Measurements from ENCODE around the gene ACLY. TPM values are rescaled to one million over a fixed set of nuclear protein-coding genes. Genes with fewer than 3 reads are reported as not detected.
"Not testable (repeated sequence)": the region's sequence is repeated elsewhere in the genome, so short reads cannot be mapped to it uniquely, and the experiment has no call there.

The ACLY gene
- total RNA-seq, 6 experiments from 2014 or later, result 254 to 315 (median 279) TPM

GRCh38 chr17:41891135-41892020 is 27.4 kb downstream of the ACLY start:
- Mint-ChIP-seq H3K4me1 (ENCODE audit: low read depth) (peaks cover 36% of the 10 kb centered on the region), H3K4me3 (no peak overlapping the region), H3K27ac (peak overlapping the region; percentile 52; the same call in 1 of the 2 replicates), H3K36me3 (ENCODE audit: low read depth) (peaks cover 29% of the 10 kb centered on the region), H3K27me3 (ENCODE audit: insufficient read depth) (peaks cover 11% of the 10 kb centered on the region), H3K9me3 (no peaks in the 10 kb centered on the region)
- TF ChIP-seq CTCF (IDR thresholded peaks at IDR 0.05), result no peak
- DNase-seq, result no peak

GRCh38 chr17:41888332-41888965 is 30.3 kb downstream of the ACLY start:
- Mint-ChIP-seq H3K36me3 (ENCODE audit: low read depth) (peaks cover 25% of the 10 kb centered on the region), H3K4me1 (ENCODE audit: low read depth) (peaks cover 11% of the 10 kb centered on the region), H3K4me3 (no peak overlapping the region), H3K27ac (no peak overlapping the region), H3K27me3 (ENCODE audit: insufficient read depth) (peaks cover 1% of the 10 kb centered on the region; the same call in 1 of the 2 replicates), H3K9me3 (no peaks in the 10 kb centered on the region)
- no peak for DNase-seq
- TF ChIP-seq CTCF (IDR thresholded peaks at IDR 0.05), result no peak

GRCh38 chr17:41885733-41886132 is 33.0 kb downstream of the ACLY start:
- H3K4me1 Mint-ChIP-seq (ENCODE audit: low read depth), result no peaks in the 10 kb centered on the region
- no peak overlapping the region; the same call in 1 of the 2 replicates for H3K27ac Mint-ChIP-seq
- H3K36me3 Mint-ChIP-seq (ENCODE audit: low read depth), result peaks cover 32% of the 10 kb centered on the region
- H3K9me3 Mint-ChIP-seq, result no peaks in the 10 kb centered on the region
- H3K4me3 Mint-ChIP-seq, result no peak overlapping the region
- peak; percentile 26; the same call in 1 of the 2 replicates for TF ChIP-seq CTCF (IDR thresholded peaks at IDR 0.05)
- no peak for DNase-seq
- peaks cover 4% of the 10 kb centered on the region; the same call in 1 of the 2 replicates for H3K27me3 Mint-ChIP-seq (ENCODE audit: insufficient read depth)

GRCh38 chr17:41882756-41883155 is 36.0 kb downstream of the ACLY start:
- Mint-ChIP-seq H3K4me3 (no peak overlapping the region), H3K27me3 (ENCODE audit: insufficient read depth) (peaks cover 4% of the 10 kb centered on the region; the same call in 1 of the 2 replicates), H3K27ac (no peak overlapping the region; the same call in none of the 2 replicates), H3K9me3 (no peaks in the 10 kb centered on the region), H3K36me3 (ENCODE audit: low read depth) (peaks cover 38% of the 10 kb centered on the region), H3K4me1 (ENCODE audit: low read depth) (no peaks in the 10 kb centered on the region)
- TF ChIP-seq CTCF (IDR thresholded peaks at IDR 0.05), result no peak
- no peak for DNase-seq

GRCh38 chr17:41880130-41880529 is 38.6 kb downstream of the ACLY start:
- H3K9me3 Mint-ChIP-seq, result no peaks in the 10 kb centered on the region
- peaks cover 35% of the 10 kb centered on the region for H3K36me3 Mint-ChIP-seq (ENCODE audit: low read depth)
- DNase-seq, result no peak
- H3K27me3 Mint-ChIP-seq (ENCODE audit: insufficient read depth), result peaks cover 2% of the 10 kb centered on the region; the same call in 1 of the 2 replicates
- no peak overlapping the region for H3K4me3 Mint-ChIP-seq
- TF ChIP-seq CTCF (IDR thresholded peaks at IDR 0.05), result no peak
- no peaks in the 10 kb centered on the region for H3K4me1 Mint-ChIP-seq (ENCODE audit: low read depth)
- H3K27ac Mint-ChIP-seq, result no peak overlapping the region

- not testable (repeated sequence) for H3K27me3 Mint-ChIP-seq (ENCODE audit: insufficient read depth); DNase-seq; H3K4me1 Mint-ChIP-seq (ENCODE audit: low read depth); H3K9me3 Mint-ChIP-seq; H3K4me3 Mint-ChIP-seq
- Mint-ChIP-seq H3K36me3 (ENCODE audit: low read depth) (peaks cover 37% of the 10 kb centered on the region), H3K27ac (peak overlapping the region; percentile 49)
These were observed 44.5 kb downstream of the ACLY start for GRCh38 chr17:41874293-41874670.

All from HFFc6 (cell line).